ENCODE measurements around the gene FAM9A.
A peak's percentile ranks its signal among the peaks of the same experiment; 100 is the strongest.

FAM9A gene

DNA sequence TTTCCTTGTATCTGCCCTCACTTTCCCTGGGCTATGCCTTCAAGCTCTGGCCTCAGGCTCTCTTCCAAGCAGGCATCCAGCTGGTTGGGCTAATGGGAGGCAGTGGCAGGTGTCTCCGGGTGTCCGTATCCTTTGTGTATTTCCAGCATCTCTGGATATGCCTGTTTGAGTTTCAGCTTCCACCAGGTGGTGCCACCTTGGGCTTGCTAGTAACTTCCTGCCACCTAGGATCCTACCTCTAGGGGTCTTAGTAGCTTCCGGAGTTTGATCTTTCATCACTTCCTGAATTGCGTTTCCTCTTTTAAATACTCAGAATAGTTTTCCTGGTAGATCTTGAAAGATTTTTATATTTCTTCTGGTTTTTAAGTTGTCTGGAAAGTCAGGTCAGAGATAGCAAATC, 46.1 kb downstream of the FAM9A start:
- H3K4me2 ChIP-seq (ENCODE audit: insufficient read depth, low read length): no peak overlapping the region
- no peaks in the 10 kb centered on the region for H3K79me2 ChIP-seq (ENCODE audit: insufficient read depth, low read length)
- ATAC-seq (ENCODE audit: insufficient read depth, low read depth) (no peak), DNase-seq (no peak)
- H4K20me1 ChIP-seq (ENCODE audit: insufficient read depth, low read length): no peaks in the 10 kb centered on the region
- no peaks in the 10 kb centered on the region for H3K9me3 ChIP-seq (ENCODE audit: insufficient read depth, low read length, severe bottlenecking)
- no peaks in the 10 kb centered on the region for H3K36me3 ChIP-seq (ENCODE audit: insufficient read depth, low read length)
- TF ChIP-seq EZH2 (IDR thresholded peaks at IDR 0.05; ENCODE audit: borderline replicate concordance, low read depth, low read length, severe bottlenecking): no peak
- TF ChIP-seq CTCF (IDR thresholded peaks at IDR 0.05; ENCODE audit: borderline replicate concordance, extremely low read depth, low read length, poor library complexity, severe bottlenecking): peak; percentile 34
- no peaks in the 10 kb centered on the region for H3K4me1 ChIP-seq (ENCODE audit: insufficient read depth, low read length)
- H3K27ac ChIP-seq (ENCODE audit: low read length): no peak overlapping the region
- H3K4me3 ChIP-seq (ENCODE audit: low read depth in 1 of 2, low read length in 2 of 2): no peak overlapping the region
- no peak overlapping the region for H3K9ac ChIP-seq (ENCODE audit: low read depth, low read length)
- no peak overlapping the region for H2AFZ ChIP-seq (ENCODE audit: low read depth, low read length)
- H3K27me3 ChIP-seq (ENCODE audit: insufficient read depth, low read length, poor library complexity): peaks cover 3% of the 10 kb centered on the region

DNA sequence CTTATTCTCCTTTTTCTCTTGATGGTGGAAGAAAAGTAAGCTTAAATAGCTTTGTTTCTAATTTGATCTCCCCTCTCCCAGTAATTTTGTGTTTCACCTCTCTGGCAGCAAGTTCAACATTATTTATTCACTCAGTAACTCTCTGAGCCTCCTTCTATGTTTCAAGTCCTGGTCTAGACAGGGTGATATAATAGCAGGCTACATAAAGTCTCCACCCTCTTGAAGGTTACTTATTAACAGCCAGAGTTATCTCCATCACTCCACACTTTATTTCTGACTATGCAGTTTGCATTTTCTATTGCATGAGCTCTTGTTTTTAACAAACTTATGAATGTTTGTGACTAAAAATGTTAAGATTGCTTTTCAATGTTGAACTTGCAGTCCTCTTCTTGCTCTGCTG, 51.5 kb downstream of the FAM9A start:
- ATAC-seq (ENCODE audit: insufficient read depth, low read depth): no peak
- no peaks in the 10 kb centered on the region for H3K79me2 ChIP-seq (ENCODE audit: insufficient read depth, low read length)

DNA sequence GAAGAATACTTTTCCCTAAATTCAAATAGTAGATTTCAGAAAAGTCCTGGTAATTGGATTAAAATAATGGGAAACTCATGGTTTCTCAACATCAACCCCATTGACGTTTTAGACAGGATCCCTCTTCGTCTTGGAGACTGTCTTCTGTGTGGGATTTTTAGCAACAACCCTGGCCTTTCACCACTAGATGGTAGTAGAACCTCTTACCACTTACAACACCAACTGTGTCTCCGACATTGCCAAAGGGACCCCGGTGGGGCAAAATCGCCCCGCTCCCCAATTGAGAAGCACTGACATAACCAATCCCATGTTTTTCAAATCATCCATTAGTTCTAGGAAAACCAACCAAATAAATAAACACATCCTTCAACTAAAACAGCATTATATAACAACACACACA, 52.3 kb downstream of the FAM9A start:
- H3K79me2 ChIP-seq (ENCODE audit: insufficient read depth, low read length): no peaks in the 10 kb centered on the region
- H3K4me1 ChIP-seq (ENCODE audit: insufficient read depth, low read length): no peaks in the 10 kb centered on the region
- H3K27me3 ChIP-seq (ENCODE audit: insufficient read depth, low read length, poor library complexity): peaks cover 3% of the 10 kb centered on the region
- no peak overlapping the region for H2AFZ ChIP-seq (ENCODE audit: low read depth, low read length)
- H3K27ac ChIP-seq (ENCODE audit: low read length): no peak overlapping the region
- DNase-seq (peak; percentile 7), ATAC-seq (ENCODE audit: insufficient read depth, low read depth) (peak; percentile 50; the same call in 1 of the 3 replicates)
- H4K20me1 ChIP-seq (ENCODE audit: insufficient read depth, low read length): no peaks in the 10 kb centered on the region
- H3K4me3 ChIP-seq (ENCODE audit: low read depth in 1 of 2, low read length in 2 of 2): no peak overlapping the region
- H3K4me2 ChIP-seq (ENCODE audit: insufficient read depth, low read length): no peak overlapping the region
- H3K9me3 ChIP-seq (ENCODE audit: insufficient read depth, low read length, severe bottlenecking): no peaks in the 10 kb centered on the region
- H3K9ac ChIP-seq (ENCODE audit: low read depth, low read length): no peak overlapping the region
- TF ChIP-seq CTCF (IDR thresholded peaks at IDR 0.05; ENCODE audit: borderline replicate concordance, extremely low read depth, low read length, poor library complexity, severe bottlenecking) (peak; percentile 61), EZH2 (IDR thresholded peaks at IDR 0.05; ENCODE audit: borderline replicate concordance, low read depth, low read length, severe bottlenecking) (no peak)
- H3K36me3 ChIP-seq (ENCODE audit: insufficient read depth, low read length): no peaks in the 10 kb centered on the region

More for the DNA sequence above, 51.5 kb downstream of the FAM9A start:
- Histone ChIP-seq H3K4me3 (ENCODE audit: low read depth in 1 of 2, low read length in 2 of 2) (no peak overlapping the region), H4K20me1 (ENCODE audit: insufficient read depth, low read length) (no peaks in the 10 kb centered on the region), H3K9ac (ENCODE audit: low read depth, low read length) (no peak overlapping the region), H3K4me2 (ENCODE audit: insufficient read depth, low read length) (no peak overlapping the region), H3K27me3 (ENCODE audit: insufficient read depth, low read length, poor library complexity) (peaks cover 3% of the 10 kb centered on the region), H3K27ac (ENCODE audit: low read length) (no peak overlapping the region), H3K36me3 (ENCODE audit: insufficient read depth, low read length) (no peaks in the 10 kb centered on the region), H2AFZ (ENCODE audit: low read depth, low read length) (no peak overlapping the region), H3K9me3 (ENCODE audit: insufficient read depth, low read length, severe bottlenecking) (no peaks in the 10 kb centered on the region), H3K4me1 (ENCODE audit: insufficient read depth, low read length) (no peaks in the 10 kb centered on the region)
- TF ChIP-seq EZH2 (IDR thresholded peaks at IDR 0.05; ENCODE audit: borderline replicate concordance, low read depth, low read length, severe bottlenecking): no peak
- TF ChIP-seq CTCF (IDR thresholded peaks at IDR 0.05; ENCODE audit: borderline replicate concordance, extremely low read depth, low read length, poor library complexity, severe bottlenecking): no peak
- DNase-seq: no peak

Measured in DND-41 (cell line).